K562 (cell line): ENCODE measurements around the gene UBXN1. TPM values are rescaled to one million over a fixed set of nuclear protein-coding genes. Genes with fewer than 3 reads are reported as not detected.

Experiments
- ATF1 ChIP-seq, 2 experiments: fragments of 450-650 bp in 1 of 2; IDR thresholded peaks; 2 replicates each; pipeline ENCODE4 v1.6.1; 2016; ENCODE audit warnings: missing compliant biosample characterization in 1 of 2, missing genetic modification characterization in 1 of 2
- CEBPB ChIP-seq: fragments of 450-650 bp; IDR thresholded peaks from 2 replicates; pipeline ENCODE4 v1.6.1; 2016; ENCODE audit warnings: missing genetic modification characterization, missing compliant biosample characterization
- CXXC5 ChIP-seq: fragments of 250-450 bp; sonication (Bioruptor Pico); IDR thresholded peaks from 2 replicates; pipeline ENCODE4 v1.8.0; 2022; ENCODE audit warnings: inconsistent platforms, mild to moderate bottlenecking, moderate library complexity
- IFI16 ChIP-seq: fragments of 250-450 bp; sonication (Bioruptor Pico); IDR thresholded peaks from 2 replicates; pipeline ENCODE4 v2.1.2; 2022; ENCODE audit warnings: mild to moderate bottlenecking, inconsistent platforms
- KDM4B ChIP-seq, 2 experiments: fragments of 450-650 bp in 1 of 2; sonication (generic) in 1 of 2; IDR thresholded peaks; 2 replicates each; pipeline ENCODE4 v1.6.1; 2016 to 2017; ENCODE audit warnings: borderline replicate concordance in 2 of 2, antibody characterized with exemption in 1 of 2, low read depth in 1 of 2, mild to moderate bottlenecking in 1 of 2
- MAZ ChIP-seq, 2 experiments: fragments of 450-650 bp in 1 of 2; sonication (generic) in 1 of 2; formaldehyde crosslinking; IDR thresholded peaks in 1 of 2; conservative IDR thresholded peaks in 1 of 2; 2 replicates each; pipeline versions ENCODE4 v1.4.0 to v1.5.0; 2020; ENCODE audit warnings: mild to moderate bottlenecking in 1 of 2, missing genetic modification reagents in 1 of 2
- SP1 ChIP-seq: sonication (generic); formaldehyde crosslinking; IDR thresholded peaks from 2 replicates; pipeline ENCODE4 v1.8.1; 2022; ENCODE audit warnings: mild to moderate bottlenecking, missing genetic modification reagents
- TAF15 ChIP-seq: fragments of 200-400 bp; formaldehyde crosslinking; IDR thresholded peaks from 2 replicates; pipeline ENCODE4 v1.6.1; 2017; ENCODE audit warnings: mild to moderate bottlenecking, low read depth, low read length, moderate library complexity
- ZBTB17 ChIP-seq: fragments of 450-650 bp; formaldehyde crosslinking; IDR thresholded peaks from 2 replicates; pipeline ENCODE4 v1.4.0; 2020; ENCODE audit warnings: mild to moderate bottlenecking
- ZFX ChIP-seq: sonication (generic); formaldehyde crosslinking; IDR thresholded peaks from 2 replicates; pipeline ENCODE4 v1.8.0; 2022; ENCODE audit warnings: mild to moderate bottlenecking, missing genetic modification reagents, moderate library complexity
- ZNF165 ChIP-seq: fragments of 250-450 bp; sonication (Bioruptor Pico); IDR thresholded peaks from 2 replicates; pipeline ENCODE4 v1.4.0; 2020; ENCODE audit warnings: borderline replicate concordance
- ZNF184 ChIP-seq: sonication (generic); formaldehyde crosslinking; IDR thresholded peaks from 2 replicates; pipeline ENCODE4 v1.5.0; 2020; ENCODE audit warnings: missing genetic modification reagents
- ZNF589 ChIP-seq: fragments of 200-800 bp; sonication (Bioruptor generic); IDR thresholded peaks from 2 replicates; pipeline ENCODE4 v1.6.1; 2016; ENCODE audit warnings: low read depth, missing genetic modification characterization, missing compliant biosample characterization
- polyA plus RNA-seq, 8 experiments: library from polyadenylated mRNA; depleted of rRNA in 4 of 8; stranded (reverse) in 5 of 8; unstranded in 3 of 8; fragments of >200 nt; fragmentation: Nextera tagmentation in 2 of 8; fragmentation: Illumina TruSeq in 1 of 8; extraction: Ambion mirVana in 2 of 8; extraction: Trizol in 1 of 8; gene quantifications; 2 replicates each; pipeline versions ENCODE4 v1.2.1 to v1.2.3, GENCODE V29; 2011 to 2014; ENCODE audit warnings: inconsistent platforms in 1 of 8, missing spikeins in 1 of 8
- total RNA-seq, 7 experiments: library from RNA; depleted of rRNA in 6 of 7; stranded (reverse); fragments of >200 nt in 6 of 7; fragmentation: Illumina TruSeq in 2 of 7; extraction: Trizol in 2 of 7; gene quantifications; 2 replicates each; pipeline versions ENCODE4 v1.2.1 to v1.2.3, GENCODE V29; 2011 to 2021; ENCODE audit warnings: low replicate concordance in 1 of 7
- TF ChIP-seq, protein P1 (sequence below): fragments of 250-450 bp; sonication (Bioruptor Pico); IDR thresholded peaks from 2 replicates; pipeline ENCODE4 v1.4.0; 2020; ENCODE audit warnings: mild to moderate bottlenecking, moderate library complexity
- TF ChIP-seq, protein P2 (sequence below): sonication (generic); formaldehyde crosslinking; IDR thresholded peaks from 2 replicates; pipeline ENCODE4 v1.5.0; 2020; ENCODE audit warnings: missing genetic modification reagents
- TF ChIP-seq, protein P3 (sequence below): fragments of 450-650 bp; IDR thresholded peaks from 2 replicates; pipeline ENCODE4 v1.6.1; 2017; ENCODE audit warnings: antibody characterized with exemption, mild to moderate bottlenecking

The UBXN1 gene
- total and polyA plus RNA-seq, 9 of the 15 experiments (the other 6 are each of a cell fraction or from before 2014, with no cell fraction given), result 4.8 to 263 (median 99.7) TPM

- TF ChIP-seq KDM4B (IDR thresholded peaks at IDR 0.05; ENCODE audit: borderline replicate concordance in 2 of 2, low read depth in 1 of 2), result no peak
- TF ChIP-seq ZNF184 (CRISPR knock-in tag), result no peak
- TF ChIP-seq, protein P1, sequence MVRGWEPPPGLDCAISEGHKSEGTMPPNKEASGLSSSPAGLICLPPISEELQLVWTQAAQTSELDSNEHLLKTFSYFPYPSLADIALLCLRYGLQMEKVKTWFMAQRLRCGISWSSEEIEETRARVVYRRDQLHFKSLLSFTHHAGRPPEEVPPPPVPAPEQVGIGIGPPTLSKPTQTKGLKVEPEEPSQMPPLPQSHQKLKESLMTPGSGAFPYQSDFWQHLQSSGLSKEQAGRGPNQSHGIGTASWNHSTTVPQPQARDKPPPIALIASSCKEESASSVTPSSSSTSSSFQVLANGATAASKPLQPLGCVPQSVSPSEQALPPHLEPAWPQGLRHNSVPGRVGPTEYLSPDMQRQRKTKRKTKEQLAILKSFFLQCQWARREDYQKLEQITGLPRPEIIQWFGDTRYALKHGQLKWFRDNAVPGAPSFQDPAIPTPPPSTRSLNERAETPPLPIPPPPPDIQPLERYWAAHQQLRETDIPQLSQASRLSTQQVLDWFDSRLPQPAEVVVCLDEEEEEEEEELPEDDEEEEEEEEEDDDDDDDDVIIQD, result no peak
- TF ChIP-seq CXXC5 (CRISPR knock-in tag), result 0 out of 2 replicates have a peak, but pooled peaks have one; percentile 5
- TF ChIP-seq ZBTB17 (CRISPR knock-in tag), result no peak
- 0 out of 2 replicates have a peak, but pooled peaks have one; percentile 32 for TF ChIP-seq ZNF589 (CRISPR knock-in tag)
- no peak for TF ChIP-seq IFI16 (CRISPR knock-in tag)
- TF ChIP-seq CEBPB (tag), result no peak
- TF ChIP-seq ATF1 (CRISPR knock-in tag; IDR thresholded peaks at IDR 0.05), result no peak
- TF ChIP-seq ATF1 (tag; IDR thresholded peaks at IDR 0.05), result no peak
- TF ChIP-seq SP1 (CRISPR knock-in tag), result peak; percentile 24
- no peak for TF ChIP-seq ZNF165 (CRISPR knock-in tag)
- TF ChIP-seq, protein P2, sequence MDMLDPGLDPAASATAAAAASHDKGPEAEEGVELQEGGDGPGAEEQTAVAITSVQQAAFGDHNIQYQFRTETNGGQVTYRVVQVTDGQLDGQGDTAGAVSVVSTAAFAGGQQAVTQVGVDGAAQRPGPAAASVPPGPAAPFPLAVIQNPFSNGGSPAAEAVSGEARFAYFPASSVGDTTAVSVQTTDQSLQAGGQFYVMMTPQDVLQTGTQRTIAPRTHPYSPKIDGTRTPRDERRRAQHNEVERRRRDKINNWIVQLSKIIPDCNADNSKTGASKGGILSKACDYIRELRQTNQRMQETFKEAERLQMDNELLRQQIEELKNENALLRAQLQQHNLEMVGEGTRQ, result no peak
- TF ChIP-seq ZFX (CRISPR knock-in tag), result 0 out of 2 replicates have a peak, but pooled peaks have one; percentile 8
- TF ChIP-seq MAZ (CRISPR knock-in tag; conservative IDR thresholded peaks at IDR 0.05 in 1 of 2, IDR thresholded peaks at IDR 0.05 in 1 of 2), result no peak
- TF ChIP-seq, protein P3, sequence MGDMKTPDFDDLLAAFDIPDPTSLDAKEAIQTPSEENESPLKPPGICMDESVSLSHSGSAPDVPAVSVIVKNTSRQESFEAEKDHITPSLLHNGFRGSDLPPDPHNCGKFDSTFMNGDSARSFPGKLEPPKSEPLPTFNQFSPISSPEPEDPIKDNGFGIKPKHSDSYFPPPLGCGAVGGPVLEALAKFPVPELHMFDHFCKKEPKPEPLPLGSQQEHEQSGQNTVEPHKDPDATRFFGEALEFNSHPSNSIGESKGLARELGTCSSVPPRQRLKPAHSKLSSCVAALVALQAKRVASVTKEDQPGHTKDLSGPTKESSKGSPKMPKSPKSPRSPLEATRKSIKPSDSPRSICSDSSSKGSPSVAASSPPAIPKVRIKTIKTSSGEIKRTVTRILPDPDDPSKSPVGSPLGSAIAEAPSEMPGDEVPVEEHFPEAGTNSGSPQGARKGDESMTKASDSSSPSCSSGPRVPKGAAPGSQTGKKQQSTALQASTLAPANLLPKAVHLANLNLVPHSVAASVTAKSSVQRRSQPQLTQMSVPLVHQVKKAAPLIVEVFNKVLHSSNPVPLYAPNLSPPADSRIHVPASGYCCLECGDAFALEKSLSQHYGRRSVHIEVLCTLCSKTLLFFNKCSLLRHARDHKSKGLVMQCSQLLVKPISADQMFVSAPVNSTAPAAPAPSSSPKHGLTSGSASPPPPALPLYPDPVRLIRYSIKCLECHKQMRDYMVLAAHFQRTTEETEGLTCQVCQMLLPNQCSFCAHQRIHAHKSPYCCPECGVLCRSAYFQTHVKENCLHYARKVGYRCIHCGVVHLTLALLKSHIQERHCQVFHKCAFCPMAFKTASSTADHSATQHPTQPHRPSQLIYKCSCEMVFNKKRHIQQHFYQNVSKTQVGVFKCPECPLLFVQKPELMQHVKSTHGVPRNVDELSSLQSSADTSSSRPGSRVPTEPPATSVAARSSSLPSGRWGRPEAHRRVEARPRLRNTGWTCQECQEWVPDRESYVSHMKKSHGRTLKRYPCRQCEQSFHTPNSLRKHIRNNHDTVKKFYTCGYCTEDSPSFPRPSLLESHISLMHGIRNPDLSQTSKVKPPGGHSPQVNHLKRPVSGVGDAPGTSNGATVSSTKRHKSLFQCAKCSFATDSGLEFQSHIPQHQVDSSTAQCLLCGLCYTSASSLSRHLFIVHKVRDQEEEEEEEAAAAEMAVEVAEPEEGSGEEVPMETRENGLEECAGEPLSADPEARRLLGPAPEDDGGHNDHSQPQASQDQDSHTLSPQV, result peak; percentile 55
- TF ChIP-seq TAF15, result no peak
Measured at GRCh38 chr11:62669420-62670161, 9.3 kb downstream of the UBXN1 start (continued).
